Measurements from ENCODE around the gene CRYBG1.

GRCh38 chr6:106525882-106526275 is 165.4 kb downstream of the CRYBG1 start:
- no peak for TF ChIP-seq POLR2AphosphoS5 (IDR thresholded peaks at IDR 0.05; ENCODE audit: borderline replicate concordance, low read depth, low read length)
- no peak for TF ChIP-seq EZH2 (IDR thresholded peaks at IDR 0.05)
- no peak for TF ChIP-seq FOXP2 (optimal IDR thresholded peaks at IDR 0.05; ENCODE audit: control extremely low read depth, extremely low read length, insufficient read depth)

Data from SK-N-MC (cell line).